NAMALWA (cell line): ENCODE measurements around the gene AHCY.
"Not testable (repeated sequence)": the region's sequence is repeated elsewhere in the genome, so short reads cannot be mapped to it uniquely, and the experiment has no call there.

ENCODE experiments used
- DNase-seq: peaks from one replicate; pipeline ENCODE4 v3.0.0-alpha.2; 2015; ENCODE audit warnings: low spot score

Gene AHCY

DNA sequence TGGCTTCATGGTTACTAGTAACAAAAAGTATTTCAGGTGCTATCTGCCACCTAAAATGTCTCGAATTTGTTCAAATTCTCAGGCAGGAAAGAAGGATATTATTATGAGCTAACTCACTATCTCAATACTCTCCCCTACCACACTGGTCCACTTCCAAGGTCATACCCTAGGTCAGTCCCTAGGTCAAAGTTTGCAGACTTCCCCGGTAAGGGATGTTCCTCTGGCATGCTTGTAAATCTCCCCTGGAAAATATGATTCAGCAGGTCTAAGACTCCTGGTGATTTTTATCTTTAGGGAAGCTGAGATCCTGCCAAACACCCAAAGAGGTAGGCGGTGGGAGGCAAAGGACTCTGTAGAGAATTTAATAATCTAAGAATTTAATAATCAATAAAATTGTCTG lies 6.7 kb downstream of the AHCY start:
- DNase-seq: no peak

DNA sequence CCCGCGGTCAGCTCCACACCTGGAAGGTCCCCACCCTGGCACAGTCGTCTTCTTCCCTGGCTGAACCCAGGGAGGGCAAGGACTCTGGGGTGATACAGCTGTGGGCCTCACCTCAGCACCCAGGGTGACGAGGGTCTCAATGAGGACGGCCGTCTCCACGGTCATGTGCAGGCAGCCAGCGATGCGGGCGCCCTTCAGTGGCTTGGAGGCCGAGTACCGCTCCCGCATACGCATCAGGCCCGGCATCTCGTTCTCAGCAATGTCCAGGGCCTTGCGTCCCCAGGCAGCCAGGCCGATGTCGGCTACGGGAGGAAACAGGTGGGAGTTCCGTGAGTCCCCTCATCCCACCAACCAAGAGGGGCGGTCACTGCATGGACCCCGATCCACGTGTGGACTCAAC lies 7.9 kb downstream of the AHCY start:
- no peak for DNase-seq

DNA sequence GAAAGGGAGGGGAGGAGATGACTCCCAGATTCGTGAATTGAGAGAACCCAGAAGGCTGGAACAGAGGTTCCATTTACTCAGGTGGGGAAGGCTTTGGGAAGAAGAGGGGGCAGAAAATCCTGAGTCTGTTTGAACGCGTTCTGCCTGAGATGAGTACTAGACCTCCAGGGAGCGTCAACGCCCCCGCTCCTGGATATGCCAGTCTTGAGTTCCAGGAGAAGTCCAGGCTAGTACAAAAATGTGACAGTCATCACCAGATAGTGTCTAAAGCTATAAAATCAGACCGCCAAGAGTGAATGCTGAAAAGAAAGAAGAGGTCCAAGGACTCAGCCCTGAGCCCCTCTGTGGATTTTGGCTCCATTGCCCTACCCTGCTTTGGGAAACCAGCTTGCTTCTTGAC lies 8.6 kb downstream of the AHCY start:
- DNase-seq: no peak

DNA sequence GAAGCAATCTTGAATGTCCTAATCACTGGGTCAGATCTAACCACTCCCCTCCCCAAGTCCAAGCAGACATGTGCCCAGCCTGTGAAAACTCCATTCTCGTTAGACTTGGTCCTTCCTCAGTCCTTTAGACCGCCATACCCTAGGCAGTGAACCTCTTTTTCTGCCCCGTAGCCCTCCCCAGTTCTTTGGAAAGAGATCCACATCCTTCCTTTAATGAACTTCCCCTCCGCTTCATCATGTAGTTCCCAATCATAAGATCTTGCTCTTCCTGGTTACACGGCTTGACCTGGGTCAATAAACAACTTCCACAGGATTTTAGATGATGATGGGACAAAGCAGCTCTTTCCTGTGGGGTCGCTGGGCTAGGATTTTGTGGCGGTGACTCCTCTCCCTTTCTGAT lies 9.6 kb downstream of the AHCY start:
- no peak for DNase-seq

DNA sequence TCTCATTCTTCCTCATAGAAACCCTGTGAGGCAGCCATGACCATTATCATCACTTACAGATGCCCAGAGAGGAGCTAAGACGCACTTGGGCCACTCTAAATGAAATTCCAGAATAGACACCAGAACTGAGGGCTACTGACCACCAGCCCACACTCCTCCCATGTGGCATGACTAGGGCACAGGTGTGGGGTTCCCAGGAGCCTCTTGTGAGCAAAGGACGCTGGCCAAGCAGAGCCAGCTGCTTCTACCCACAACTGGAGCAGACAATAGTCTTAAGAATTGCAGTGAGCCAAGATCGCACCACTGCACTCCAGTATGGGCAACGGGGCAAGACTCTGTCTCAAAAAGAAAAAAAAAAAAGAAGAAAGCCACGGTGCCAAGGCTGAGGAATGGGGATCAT lies 10.0 kb downstream of the AHCY start:
- DNase-seq: no peak

DNA sequence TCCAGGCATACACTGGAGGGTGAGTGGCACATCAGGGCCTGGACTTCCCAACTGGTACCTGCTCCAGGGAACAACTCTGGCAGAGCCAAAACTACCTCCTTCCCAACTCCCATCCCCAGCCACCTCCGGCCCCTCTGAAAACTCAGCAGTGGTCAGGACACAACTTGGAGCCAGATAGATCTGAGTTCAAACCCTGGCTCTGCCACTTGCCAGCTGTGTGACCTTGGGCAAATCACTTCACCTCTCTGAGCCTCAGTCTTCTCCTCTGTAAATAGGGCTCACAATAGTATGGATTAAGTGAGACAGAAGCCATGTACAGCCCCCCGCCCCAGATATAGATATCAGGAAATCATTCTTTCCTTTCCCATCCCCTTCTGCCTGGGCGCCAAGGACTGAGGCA lies 10.7 kb downstream of the AHCY start:
- no peak for DNase-seq

DNA sequence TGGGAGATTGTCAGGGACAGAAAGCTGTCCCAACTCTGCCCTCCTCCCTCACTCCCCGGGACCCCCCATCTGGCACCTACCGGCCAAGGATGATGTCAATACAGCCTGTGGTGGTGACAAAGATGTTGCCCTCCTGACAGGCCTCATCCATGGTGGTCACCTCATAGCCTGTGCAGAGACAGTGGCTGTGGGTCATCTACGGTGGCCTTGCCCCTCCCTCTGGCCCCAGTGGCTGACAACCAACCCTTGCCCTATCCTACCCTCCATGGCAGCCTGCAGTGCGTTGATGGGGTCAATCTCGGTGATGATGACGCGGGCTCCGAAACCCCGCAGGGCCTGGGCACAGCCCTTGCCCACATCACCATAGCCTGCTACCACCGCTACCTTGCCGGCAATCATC lies 12.7 kb downstream of the AHCY start:
- no peak for DNase-seq

DNA sequence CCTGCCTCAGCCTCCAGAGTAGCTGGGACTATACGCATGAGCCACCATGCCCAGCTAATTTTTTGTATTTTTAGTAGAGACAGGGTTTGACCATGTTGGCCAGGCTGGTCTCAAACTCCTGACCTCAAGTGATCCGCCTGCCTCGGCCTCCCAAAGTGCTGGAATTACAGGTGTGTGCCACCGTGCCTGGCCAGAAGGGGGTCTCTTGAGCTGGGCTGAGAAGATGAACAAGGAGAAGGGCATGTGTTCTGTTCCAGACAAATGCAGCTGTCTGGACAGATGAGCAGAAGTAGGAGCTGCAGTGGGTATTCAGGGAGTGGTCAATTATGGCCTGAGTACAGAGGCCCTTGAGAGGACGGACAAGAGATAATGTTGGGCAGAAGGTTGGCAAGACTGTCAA lies 15.7 kb downstream of the AHCY start:
- DNase-seq: not testable (repeated sequence)

DNA sequence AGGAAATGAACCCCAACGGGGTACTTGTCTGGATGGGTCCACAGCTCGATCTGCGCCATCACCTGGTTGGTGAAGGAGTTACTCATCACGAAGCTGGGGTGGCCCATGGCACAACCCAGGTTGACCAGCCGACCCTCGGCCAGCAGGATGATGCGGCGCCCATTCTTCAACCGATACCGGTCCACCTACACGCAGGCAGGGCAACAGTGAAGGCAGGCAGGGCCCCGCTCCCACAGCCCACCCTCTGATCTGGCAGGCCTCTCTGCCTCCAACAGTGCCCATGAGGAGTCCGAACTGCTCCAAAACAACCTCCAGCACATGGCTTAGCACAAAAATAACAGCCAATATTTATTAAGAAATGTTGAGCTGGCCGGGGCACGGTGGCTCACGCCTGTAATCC lies 17.7 kb downstream of the AHCY start:
- no peak for DNase-seq

DNA sequence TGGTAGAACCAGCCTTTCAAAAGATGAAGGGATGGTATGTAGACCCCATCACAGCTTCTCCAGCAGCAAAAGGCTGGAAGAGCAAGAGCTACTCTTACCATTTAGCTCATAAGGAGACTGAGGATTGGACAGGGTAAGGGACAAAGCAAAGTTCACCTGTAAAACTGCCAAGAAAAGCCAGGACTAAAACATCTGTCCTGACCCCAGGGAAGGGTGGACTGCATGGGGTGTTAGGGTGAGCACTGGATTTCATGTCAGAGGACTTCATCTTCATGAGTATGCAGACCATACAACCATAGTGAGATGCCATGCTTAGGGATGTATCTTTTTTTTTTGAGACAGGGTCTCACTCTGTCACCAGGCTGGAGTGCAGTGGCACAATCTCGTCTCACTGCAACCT lies 19.3 kb downstream of the AHCY start:
- DNase-seq: no peak

DNA sequence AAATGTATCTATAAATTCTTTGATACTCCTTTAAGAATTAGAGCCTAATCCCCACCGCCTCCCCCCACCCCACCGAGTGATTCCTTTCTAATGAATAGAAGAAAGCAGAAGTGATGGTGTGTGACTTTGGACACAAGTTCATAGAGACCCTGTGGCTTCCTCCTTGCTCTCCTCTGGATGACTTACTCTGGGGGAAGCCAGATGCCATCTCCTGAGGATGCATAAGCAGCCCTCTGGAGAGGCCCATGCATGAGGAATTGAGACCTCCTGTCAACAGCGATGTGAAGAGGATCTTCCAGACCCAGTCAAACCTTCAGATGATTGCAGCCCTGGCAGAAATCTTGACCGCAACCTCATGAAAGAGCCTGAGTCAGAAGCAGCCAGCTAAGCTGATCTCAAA lies 21.1 kb downstream of the AHCY start:
- DNase-seq: no peak

DNA sequence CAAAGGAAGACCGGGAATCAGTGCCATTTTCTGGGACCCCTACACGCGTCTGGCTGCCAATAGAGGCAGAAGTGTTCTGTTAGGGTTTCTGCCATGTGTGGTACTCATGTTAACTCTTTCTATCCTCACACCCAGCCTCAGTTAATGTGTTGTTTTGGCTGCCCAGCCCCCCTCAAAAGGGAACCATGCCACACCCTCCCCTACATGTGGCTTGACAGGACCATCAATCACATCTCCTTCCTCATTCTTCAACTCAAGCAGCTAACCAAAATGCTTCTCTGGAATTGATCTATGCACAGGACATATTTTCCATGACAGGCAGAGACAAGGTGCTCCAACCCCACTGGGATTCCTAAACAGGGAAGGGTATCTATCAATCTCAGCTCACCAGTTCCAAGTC lies 22.0 kb downstream of the AHCY start:
- DNase-seq: no peak

DNA sequence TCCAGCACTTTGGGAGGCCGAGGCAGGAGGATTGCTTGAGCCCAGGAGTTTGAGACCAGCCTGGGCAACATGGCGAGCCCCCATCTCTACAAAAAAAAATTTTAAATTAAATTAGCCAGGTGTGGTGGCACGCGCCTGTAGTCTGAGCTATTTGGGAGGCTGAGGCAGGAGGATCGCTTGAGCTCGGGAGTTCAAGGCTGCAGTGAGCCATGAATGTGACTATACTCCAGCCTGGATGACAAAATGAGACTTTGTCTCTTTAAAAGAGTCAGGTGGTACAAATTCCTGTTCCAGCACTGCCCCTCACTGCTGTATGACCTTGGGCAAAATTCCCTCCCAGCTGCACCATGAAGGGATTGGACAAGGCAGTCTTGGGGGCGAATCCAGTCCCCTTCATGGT lies 28.5 kb downstream of the AHCY start:
- DNase-seq: no peak

DNA sequence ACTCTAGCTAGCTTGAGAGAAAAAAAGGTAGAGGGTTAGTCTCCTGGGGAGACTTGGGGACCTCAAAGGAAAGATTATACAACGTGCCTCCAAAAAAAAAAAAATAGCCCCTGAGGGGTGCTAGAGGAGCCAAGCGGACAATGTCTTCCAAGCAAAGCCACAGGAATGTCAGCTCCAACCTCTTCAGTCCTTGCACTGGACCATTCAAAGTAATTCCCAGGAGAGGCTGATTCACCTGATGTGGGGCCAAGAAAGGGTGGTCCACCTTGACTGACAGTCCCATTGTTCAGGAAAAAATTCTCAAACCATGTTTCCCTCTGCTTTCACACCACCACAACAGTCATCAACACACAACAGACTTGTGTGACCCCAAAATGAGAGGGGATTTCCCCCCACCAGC lies 31.2 kb downstream of the AHCY start:
- no peak for DNase-seq

DNA sequence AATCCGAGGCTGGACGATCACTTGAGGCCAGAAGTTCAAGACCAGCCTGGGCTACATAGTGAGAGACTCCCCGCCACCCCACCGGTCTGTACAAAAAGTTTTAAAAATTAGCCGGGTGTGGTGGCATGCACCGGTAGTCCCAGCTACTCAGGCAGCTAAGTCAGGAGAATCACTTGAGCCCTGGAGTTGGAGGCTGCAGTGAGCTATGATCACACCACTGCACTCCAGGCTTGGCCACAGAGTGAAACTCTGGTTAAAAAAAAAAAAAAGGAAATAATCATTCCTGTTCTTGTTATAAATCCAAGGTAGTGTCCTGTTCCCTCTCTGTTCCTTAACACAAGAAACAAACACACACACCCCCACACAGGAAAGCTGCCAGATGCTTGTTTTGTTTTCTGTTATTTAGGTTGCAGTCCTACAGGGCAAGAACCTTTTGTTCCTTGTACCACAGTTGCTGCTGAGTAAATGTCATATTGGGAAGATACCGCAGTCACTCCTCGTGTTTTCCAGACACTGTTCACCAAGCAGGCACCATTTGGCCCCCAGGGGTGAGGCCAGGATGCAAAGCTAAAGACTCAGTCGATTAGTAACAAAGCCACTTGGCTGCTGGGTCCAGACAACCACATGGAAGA lies 33.0 kb downstream of the AHCY start:
- DNase-seq: no peak

DNA sequence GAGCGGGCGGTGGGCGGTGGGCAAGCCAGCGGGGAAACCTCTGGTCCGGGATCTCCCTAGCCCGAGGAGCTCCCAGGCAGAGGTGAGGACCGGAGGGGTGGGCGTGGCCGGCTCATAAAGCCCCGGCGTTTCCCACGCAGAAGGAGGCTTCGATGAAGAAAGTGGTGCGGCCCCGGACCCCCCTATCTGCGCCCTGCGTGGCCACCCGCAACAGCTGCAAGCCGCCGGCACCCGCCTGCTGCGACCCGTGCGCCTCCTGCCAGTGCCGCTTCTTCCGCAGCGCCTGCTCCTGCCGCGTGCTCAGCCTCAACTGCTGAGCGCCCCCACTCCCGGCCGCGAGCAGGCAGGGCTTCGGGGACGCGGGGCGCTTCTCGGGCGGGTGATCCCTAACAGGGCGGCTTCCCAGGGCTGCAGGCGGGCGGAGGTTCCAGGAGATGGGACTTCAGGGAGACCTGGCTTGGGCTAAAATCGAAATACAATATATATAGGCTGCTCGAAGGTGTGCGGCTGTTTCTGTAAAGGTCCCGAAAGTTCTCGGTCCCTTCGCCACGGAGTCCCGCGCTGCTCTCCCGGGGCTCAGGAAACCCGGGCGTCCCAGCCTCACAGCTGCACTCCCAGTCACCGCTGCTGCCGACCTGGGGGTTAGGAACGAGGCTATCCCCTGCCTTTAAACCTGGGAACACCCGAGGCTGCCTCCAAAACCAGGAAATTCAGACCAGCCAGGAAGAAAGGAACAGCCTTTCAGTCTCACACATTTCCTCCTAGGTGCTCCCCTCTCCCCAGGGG lies 34.1 kb downstream of the AHCY start:
- no peak for DNase-seq

DNA sequence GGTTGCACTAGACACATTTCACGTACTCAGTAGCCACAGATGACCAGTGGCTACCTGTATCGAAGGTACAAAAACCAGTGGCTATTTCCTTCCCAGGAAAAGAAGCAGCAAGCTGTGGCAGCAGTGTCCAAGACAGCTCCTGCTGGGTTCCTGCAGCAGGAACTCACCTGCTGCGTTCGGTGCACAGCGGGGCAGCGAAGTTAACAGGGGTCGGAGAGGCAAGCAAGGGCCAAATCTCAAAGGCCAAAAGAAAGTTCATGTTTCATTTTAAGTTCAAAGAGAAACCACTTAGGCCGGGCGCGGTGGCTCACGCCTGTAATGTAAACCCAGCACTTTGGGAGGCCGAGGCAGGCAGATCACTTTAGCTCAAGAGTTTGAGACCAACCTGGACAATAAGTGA lies 35.0 kb downstream of the AHCY start:
- DNase-seq: no peak

DNA sequence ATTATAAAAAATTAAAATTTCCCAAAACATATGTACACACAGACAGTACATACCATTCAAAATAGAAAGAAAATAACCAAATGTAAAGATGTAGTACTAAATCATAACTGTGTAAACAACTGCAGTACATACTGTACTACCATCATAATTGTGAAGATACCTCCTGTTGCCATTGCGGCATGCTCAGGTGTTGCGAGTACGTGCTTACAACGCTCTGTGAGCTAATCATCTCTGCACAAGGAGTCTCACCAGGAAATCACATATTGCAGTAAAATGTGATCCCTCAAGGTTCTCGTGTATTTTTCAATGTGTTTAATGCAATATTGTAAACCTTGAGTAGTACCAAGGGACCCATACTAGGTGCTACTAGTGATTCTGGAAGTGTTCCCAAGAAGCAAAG lies 39.0 kb downstream of the AHCY start:
- DNase-seq: no peak

DNA sequence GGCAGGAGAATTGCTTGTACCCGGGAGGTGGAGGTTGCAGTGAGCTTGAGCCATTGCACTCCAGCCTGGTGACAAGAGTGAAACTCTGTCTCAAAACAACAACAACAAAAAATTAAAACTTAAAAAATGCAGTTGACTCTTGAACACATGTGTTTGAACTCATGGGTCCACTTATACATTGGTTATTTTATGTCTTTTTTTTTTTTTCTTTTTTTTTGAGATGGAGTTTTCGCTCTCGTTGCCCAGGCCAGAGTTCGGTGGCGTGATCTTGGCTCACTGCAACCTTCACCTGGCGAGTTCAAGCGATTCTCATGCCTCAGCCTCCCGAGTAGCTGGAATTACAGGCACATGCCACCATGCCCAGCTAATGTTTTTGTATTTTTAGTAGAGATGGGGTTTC lies 39.7 kb downstream of the AHCY start:
- DNase-seq: not testable (repeated sequence)

DNA sequence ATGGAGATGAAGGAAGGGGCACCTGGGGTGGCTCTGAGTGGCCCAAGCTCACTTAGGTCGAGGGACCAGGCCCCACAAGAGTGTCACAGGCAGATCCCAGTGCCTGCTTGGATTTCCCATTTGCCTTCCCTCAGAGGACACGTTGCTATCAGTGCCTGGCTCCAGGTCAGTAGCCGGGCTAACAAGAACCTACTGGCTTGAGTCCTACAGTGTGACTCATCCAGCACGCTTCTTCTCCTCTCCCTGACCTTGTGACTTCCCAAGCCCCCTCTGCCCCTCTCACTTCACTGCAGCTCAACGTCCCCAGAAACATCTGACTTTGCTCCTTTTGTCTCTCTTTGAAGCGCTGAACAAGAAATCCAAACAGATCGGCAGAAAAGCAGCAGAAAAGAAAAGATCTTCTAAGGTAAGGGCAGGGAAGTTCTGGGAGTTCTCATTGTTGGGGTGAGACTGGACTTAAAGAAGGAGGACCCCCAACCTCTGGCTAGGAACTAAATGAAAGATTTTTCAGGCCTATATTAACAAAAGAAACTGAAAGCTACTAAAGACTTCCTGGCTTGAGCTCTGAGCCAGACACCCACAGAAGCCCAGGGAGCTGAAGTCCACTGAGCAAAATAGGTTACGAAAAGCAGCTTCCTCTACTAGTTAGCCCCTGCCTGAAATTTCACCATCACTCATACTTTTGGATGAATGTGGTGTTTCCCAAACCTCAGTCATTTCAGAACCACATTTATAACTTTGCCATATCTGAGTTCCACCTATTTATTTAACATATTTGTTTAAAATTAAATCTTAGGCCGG lies 40.5 kb downstream of the AHCY start:
- DNase-seq: no peak

DNA sequence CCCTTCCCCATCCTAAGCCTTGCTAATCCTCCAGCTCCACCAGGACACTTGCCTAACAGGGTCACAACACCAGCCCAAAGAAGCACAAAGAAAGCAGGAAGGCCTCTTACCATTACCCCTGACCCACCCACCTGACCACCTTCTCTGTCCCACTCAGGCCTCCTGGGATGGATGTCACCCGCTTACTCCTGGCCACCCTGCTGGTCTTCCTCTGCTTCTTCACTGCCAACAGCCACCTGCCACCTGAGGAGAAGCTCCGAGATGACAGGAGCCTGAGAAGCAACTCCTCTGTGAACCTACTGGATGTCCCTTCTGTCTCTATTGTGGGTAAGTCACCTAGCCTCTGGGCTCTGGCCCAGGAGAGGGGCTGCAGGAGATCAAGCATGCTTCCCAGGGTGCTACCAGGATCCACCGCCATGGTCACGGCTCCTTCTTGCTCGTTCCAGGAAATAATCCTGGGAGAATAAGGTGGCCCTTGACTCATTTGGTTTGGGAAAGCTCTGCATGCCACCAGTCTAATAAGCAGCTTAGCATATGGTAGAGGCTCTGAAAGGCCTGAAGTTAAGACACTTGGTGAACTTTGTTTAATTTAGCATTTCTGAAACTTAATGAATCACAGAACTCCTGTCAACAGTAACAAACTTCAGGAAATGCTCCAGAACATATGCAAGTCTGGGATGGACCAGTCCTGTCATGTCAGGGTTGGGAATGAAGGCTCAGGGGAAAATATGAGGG lies 42.8 kb downstream of the AHCY start:
- no peak for DNase-seq

DNA sequence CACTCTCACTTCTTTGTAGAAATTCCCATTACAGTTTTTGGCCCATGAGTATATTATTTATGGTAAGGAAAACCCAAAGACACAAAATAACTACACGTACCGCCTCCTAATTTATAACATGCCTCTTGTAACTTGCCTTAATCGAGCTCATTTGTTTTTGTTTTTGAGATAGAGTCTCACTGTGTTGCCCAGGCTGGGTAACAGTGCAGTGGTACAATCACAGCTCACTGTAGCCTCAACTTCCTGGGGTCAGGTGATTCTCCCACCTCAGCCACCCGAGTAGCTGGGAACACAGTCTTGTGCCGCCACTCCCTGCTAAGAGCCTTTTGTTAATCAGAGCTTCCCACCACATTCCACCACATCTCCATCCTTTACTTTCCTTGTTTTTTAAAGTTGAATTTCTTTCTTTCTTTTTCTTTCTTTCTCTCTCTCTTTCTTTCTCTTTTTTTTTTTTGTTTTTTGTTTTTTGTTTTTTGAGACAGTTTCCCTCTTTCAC lies 46.5 kb downstream of the AHCY start:
- no peak for DNase-seq
